ENCODE data around the gene ALG14.
"Not testable (repeated sequence)": the region's sequence is repeated elsewhere in the genome, so short reads cannot be mapped to it uniquely, and the experiment has no call there.

The ALG14 gene

GRCh38 chr1:95072532-95073419 is at the start of gene ALG14:
TSS of gene ALG14 (minus strand) at chr1:95072951. CDS start at chr1:95072898, 53 bp downstream.
- DNase-seq (ENCODE audit: low spot score), result peak; percentile 92

- DNase-seq (ENCODE audit: low spot score), result no peak
Observed at GRCh38 chr1:95122151-95122697, 49.5 kb upstream of the ALG14 start.

GRCh38 chr1:95119273-95119672 is 46.5 kb upstream of the ALG14 start:
- no peak for DNase-seq (ENCODE audit: low spot score)

GRCh38 chr1:95118710-95119109 is 46.0 kb upstream of the ALG14 start:
- DNase-seq (ENCODE audit: low spot score), result no peak

GRCh38 chr1:95118067-95118499 is 45.3 kb upstream of the ALG14 start:
- DNase-seq (ENCODE audit: low spot score), result no peak

GRCh38 chr1:95117207-95118066 is 44.7 kb upstream of the ALG14 start, which contains the start of gene TLCD4:
TSS of gene TLCD4 (plus strand) at chr1:95117355. CDS start at chr1:95143902, 26,547 bp downstream.
- no peak for DNase-seq (ENCODE audit: low spot score)

- DNase-seq (ENCODE audit: low spot score), result no peak
Observed at GRCh38 chr1:95116580-95117206, 43.9 kb upstream of the ALG14 start.

- no peak for DNase-seq (ENCODE audit: low spot score)
Observed at GRCh38 chr1:95115708-95116137, 43.0 kb upstream of the ALG14 start.

GRCh38 chr1:95113684-95114083 is 40.9 kb upstream of the ALG14 start:
- no peak for DNase-seq (ENCODE audit: low spot score)

GRCh38 chr1:95111014-95111413 is 38.3 kb upstream of the ALG14 start:
- no peak for DNase-seq (ENCODE audit: low spot score)

GRCh38 chr1:95108792-95109191 is 36.0 kb upstream of the ALG14 start:
- no peak for DNase-seq (ENCODE audit: low spot score)

GRCh38 chr1:95098196-95098595 is 25.4 kb upstream of the ALG14 start:
- DNase-seq (ENCODE audit: low spot score), result no peak

- DNase-seq (ENCODE audit: low spot score), result no peak
Observed at GRCh38 chr1:95097426-95097825, 24.7 kb upstream of the ALG14 start.

- DNase-seq (ENCODE audit: low spot score), result no peak
Observed at GRCh38 chr1:95096218-95096841, 23.6 kb upstream of the ALG14 start.

GRCh38 chr1:95095833-95096217 is 23.1 kb upstream of the ALG14 start:
- DNase-seq (ENCODE audit: low spot score), result no peak

GRCh38 chr1:95094923-95095322 is 22.2 kb upstream of the ALG14 start:
- DNase-seq (ENCODE audit: low spot score), result no peak

- DNase-seq (ENCODE audit: low spot score), result no peak
Observed at GRCh38 chr1:95093296-95093695, 20.5 kb upstream of the ALG14 start.

GRCh38 chr1:95092891-95093290 is 20.1 kb upstream of the ALG14 start:
- not testable (repeated sequence) for DNase-seq (ENCODE audit: low spot score)

GRCh38 chr1:95091290-95091689 is 18.5 kb upstream of the ALG14 start:
- not testable (repeated sequence) for DNase-seq (ENCODE audit: low spot score)

- no peak for DNase-seq (ENCODE audit: low spot score)
Observed at GRCh38 chr1:95089650-95090287, 17.0 kb upstream of the ALG14 start.

- DNase-seq (ENCODE audit: low spot score), result no peak
Observed at GRCh38 chr1:95088303-95088702, 15.6 kb upstream of the ALG14 start.

Measured in kidney capillary endothelial cell (primary cell).